ENCODE results near the gene COL27A1. TPM values are rescaled to one million over a fixed set of nuclear protein-coding genes. Genes with fewer than 3 reads are reported as not detected.
A peak's percentile ranks its signal among the peaks of the same experiment; 100 is the strongest.

Gene COL27A1
- polyA plus RNA-seq, 3 donors from 2014 or later: not detected

DNA sequence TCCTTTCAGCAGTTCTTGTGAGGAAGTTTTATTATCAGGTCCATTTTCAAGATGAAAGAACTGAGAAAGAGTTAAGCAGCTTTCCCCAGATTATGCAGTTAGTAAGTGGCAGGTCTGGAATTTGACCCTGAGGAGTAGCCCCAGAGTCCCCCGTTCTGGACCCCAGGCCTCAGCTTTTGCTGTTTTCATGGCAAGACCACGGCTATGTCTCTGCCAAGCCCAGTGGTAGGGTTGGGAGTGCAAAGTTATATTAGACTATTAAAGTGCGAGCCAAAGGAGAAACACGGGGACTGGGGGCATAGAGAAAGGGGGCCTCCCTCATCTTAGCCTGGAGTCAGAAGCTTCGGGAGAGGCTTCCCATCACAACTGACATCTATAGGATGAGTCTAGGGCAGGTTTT, 148.2 kb downstream of the COL27A1 start:
- H3K27ac Mint-ChIP-seq: no peak overlapping the region

DNA sequence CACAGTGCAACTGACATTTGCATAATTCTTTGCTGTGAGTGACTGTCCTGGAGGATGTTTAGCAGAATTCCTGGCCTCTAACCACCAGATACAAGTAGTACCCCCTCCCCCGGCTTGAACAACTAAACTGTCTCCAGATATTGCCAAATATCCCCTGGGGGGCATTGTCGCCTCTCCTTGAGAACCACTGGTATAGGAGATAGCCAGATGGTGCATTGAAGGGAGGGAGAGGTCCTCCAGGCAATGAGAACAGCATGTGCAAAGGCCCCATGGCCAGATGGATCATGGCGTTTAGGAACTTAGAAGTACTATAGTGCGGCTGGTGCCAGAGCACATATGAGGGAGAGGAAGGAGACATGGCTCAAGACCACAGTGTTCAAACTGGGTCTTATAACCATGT, 148.6 kb downstream of the COL27A1 start:
- no peaks in the 10 kb centered on the region for H3K9me3 Mint-ChIP-seq
- DNase-seq: no peak
- H3K36me3 Mint-ChIP-seq: no peaks in the 10 kb centered on the region
- H3K4me3 Mint-ChIP-seq: no peak overlapping the region
- H3K4me1 Mint-ChIP-seq: peaks cover 0 to 2% of the 10 kb centered on the region in 2 donors
- H3K27me3 Mint-ChIP-seq (ENCODE audit: low read depth in 3 of 3): peaks cover 0 to 6% (median 0%) of the 10 kb centered on the region in 3 donors
- no peak overlapping the region for H3K27ac Mint-ChIP-seq

More for the DNA sequence above, 148.2 kb downstream of the COL27A1 start:
- Mint-ChIP-seq H3K4me1 (peaks cover 0 to 2% of the 10 kb centered on the region in 2 donors), H3K36me3 (no peaks in the 10 kb centered on the region), H3K4me3 (no peak overlapping the region), H3K9me3 (no peaks in the 10 kb centered on the region), H3K27me3 (ENCODE audit: low read depth in 3 of 3) (peaks cover 0 to 6% (median 0%) of the 10 kb centered on the region in 3 donors)
- no peak for DNase-seq

DNA sequence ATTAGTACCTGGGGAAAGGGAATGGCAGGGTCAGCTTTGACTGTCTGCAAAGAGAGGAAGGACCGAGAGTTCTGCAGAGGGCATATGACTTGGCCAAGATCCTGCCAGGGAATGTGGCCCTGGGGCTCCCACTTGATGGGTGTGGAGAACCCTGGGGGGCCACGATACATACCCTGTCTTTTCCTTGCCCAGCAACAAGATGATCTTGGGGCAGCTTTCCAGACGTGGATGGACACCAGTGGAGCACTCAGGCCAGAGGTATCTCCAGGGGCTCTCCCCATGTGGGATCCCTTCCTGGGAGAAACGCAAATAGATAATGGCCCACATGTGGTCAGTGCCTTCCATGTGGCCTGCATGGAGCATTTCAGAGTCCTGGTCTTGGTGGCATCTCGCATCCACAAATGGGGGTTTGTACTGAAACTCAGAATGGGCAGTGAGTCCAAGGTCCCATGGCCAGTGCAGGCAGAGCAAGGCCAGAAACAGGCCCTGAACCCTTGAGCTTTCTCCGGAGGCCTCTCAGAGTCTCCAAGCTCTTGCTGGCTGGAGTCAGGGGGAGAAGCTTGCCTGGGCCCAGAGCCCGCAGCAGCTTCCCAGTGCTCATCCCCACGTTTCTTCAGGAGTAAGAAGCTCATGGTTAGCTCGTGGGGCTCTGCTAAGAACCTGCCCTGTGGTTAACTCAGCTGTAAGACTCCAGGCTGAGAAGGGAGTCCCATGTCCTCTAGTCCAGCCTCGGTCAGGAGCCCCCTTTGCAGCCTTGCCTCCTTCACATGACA, 149.3 kb downstream of the COL27A1 start:
- Mint-ChIP-seq H3K4me1 (peaks cover 0 to 2% of the 10 kb centered on the region in 2 donors), H3K27ac (no peak overlapping the region)
- no peak for DNase-seq

DNA sequence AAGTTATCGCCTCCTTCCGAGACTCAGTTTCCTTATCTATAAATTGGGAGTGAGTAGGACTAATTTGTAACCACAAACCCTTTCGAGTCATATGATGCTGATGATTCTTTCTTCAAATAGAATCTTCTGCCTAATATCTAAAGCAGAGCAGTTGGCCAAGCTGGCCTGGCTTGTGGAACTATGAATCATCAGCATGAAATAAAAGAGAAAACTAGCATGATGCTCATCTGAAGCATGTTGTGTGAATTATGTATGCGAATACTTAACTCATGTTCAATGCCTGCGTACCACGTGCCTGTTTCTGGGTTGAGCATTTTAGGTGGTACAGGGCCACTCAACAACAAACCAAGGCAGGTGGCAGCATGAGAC, 152.5 kb downstream of the COL27A1 start:
- peaks cover 0 to 2% of the 10 kb centered on the region in 2 donors for H3K4me1 Mint-ChIP-seq
- peaks cover 0 to 8% (median 0%) of the 10 kb centered on the region in 3 donors for H3K27me3 Mint-ChIP-seq (ENCODE audit: low read depth in 3 of 3)
- H3K4me3 Mint-ChIP-seq: no peak overlapping the region
- H3K9me3 Mint-ChIP-seq: no peaks in the 10 kb centered on the region
- no peak overlapping the region for H3K27ac Mint-ChIP-seq
- no peaks in the 10 kb centered on the region for H3K36me3 Mint-ChIP-seq
- no peak for DNase-seq

More for the DNA sequence above, 149.3 kb downstream of the COL27A1 start:
- Mint-ChIP-seq H3K4me3 (no peak overlapping the region), H3K36me3 (no peaks in the 10 kb centered on the region), H3K9me3 (no peaks in the 10 kb centered on the region), H3K27me3 (ENCODE audit: low read depth in 3 of 3) (peaks cover 0 to 6% (median 0%) of the 10 kb centered on the region in 3 donors)

DNA sequence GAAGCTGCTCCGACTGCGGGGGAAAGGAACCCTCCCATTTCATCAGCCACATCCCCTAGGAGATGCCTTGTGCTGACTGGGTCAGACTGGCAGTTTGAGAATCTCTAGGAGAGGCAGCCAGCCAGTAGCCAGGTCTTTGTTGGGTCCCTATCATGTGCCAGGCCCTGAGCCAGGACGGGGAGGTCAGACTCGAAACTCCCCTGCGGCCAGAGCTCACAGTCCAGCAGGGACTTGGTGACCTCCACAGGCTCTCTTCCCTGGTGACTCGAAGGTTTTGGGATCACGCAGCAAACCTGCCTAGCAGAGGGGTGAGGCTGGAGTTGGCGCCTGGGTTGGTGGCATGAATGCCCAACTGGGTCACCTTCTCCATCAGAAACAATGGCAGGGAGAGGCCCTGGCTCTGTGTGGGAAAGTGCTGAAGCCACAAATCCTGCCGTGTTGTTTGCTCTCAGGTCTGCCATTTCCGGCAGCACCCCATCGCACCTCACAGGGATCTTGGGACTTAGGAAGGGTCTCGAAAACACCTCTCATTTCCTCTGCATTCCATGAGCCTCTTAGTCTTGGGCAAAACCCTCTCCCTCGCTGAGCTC, 153.1 kb downstream of the COL27A1 start:
- DNase-seq: no peak
- Mint-ChIP-seq H3K4me3 (no peak overlapping the region), H3K9me3 (no peaks in the 10 kb centered on the region), H3K4me1 (peaks cover 0 to 2% of the 10 kb centered on the region in 2 donors), H3K36me3 (no peaks in the 10 kb centered on the region), H3K27ac (no peak overlapping the region), H3K27me3 (ENCODE audit: low read depth in 3 of 3) (peaks cover 0 to 8% (median 0%) of the 10 kb centered on the region in 3 donors)

DNA sequence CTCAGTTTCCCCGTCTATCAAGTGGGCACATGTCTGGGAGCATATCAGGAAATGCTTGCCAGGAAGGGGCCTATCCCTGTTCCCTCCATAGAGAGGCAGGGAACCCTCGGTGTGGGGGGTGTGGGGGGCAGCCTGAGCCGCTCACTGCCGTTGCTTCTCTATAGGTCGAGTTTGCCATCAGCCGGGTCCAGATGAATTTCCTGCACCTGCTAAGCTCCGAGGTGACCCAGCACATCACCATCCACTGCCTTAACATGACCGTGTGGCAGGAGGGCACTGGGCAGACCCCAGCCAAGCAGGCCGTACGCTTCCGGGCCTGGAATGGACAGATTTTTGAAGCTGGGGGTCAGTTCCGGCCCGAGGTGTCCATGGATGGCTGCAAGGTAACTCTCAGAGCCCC, 153.8 kb downstream of the COL27A1 start:
- Mint-ChIP-seq H3K4me1 (peaks cover 0 to 2% of the 10 kb centered on the region in 2 donors), H3K27ac (no peak overlapping the region), H3K9me3 (no peaks in the 10 kb centered on the region), H3K27me3 (ENCODE audit: low read depth in 3 of 3) (peaks cover 0 to 6% (median 0%) of the 10 kb centered on the region in 3 donors), H3K36me3 (no peaks in the 10 kb centered on the region), H3K4me3 (no peak overlapping the region)
- DNase-seq: no peak

DNA sequence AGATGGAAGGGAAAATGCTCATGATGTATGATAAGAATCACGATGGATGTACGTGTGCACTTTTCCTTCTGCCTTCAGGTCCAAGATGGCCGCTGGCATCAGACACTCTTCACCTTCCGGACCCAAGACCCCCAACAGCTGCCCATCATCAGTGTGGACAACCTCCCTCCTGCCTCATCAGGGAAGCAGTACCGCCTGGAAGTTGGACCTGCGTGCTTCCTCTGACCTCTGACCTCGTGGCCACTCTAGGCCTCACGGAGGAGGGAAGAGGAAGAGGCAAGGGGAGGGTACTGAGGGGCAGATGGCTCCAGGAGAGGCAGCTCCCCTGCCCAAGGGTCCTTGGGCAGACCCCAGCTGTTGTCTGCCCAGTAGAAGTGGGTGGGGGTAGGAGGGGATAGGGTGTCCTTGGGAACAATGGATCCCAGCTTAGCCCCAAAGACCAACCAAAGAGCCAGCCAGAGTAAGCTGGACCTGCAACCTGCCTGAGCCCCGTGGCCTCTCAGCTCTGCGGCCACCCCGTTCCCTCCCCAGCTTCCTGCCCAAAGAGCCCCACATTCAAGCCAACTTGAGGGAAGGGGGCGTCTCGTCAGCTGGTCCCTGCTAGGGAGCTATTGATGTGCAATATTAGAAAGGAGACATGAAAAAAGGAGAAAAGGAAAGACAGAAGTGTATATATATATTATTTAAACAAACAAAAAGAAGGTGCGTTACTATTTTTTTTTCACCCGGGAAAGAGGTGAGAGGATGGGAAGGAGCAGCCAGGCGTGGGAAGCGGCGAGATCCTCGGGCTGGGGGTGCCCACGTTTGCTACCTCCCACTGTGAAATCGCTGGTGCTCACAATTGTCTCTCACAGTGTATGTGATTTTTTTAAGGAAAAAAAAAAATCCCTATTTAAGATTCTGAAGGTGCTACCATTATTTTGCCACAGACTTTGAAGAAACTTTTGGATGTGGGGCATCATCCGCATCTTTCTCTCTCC, 155.4 kb downstream of the COL27A1 start:
- H3K4me3 Mint-ChIP-seq: no peak overlapping the region
- H3K27me3 Mint-ChIP-seq (ENCODE audit: low read depth in 3 of 3): peaks cover 0 to 3% (median 0%) of the 10 kb centered on the region in 3 donors
- no peak for DNase-seq
- H3K9me3 Mint-ChIP-seq: no peaks in the 10 kb centered on the region
- H3K27ac Mint-ChIP-seq: no peak overlapping the region
- H3K4me1 Mint-ChIP-seq: no peaks in the 10 kb centered on the region
- H3K36me3 Mint-ChIP-seq: no peaks in the 10 kb centered on the region

DNA sequence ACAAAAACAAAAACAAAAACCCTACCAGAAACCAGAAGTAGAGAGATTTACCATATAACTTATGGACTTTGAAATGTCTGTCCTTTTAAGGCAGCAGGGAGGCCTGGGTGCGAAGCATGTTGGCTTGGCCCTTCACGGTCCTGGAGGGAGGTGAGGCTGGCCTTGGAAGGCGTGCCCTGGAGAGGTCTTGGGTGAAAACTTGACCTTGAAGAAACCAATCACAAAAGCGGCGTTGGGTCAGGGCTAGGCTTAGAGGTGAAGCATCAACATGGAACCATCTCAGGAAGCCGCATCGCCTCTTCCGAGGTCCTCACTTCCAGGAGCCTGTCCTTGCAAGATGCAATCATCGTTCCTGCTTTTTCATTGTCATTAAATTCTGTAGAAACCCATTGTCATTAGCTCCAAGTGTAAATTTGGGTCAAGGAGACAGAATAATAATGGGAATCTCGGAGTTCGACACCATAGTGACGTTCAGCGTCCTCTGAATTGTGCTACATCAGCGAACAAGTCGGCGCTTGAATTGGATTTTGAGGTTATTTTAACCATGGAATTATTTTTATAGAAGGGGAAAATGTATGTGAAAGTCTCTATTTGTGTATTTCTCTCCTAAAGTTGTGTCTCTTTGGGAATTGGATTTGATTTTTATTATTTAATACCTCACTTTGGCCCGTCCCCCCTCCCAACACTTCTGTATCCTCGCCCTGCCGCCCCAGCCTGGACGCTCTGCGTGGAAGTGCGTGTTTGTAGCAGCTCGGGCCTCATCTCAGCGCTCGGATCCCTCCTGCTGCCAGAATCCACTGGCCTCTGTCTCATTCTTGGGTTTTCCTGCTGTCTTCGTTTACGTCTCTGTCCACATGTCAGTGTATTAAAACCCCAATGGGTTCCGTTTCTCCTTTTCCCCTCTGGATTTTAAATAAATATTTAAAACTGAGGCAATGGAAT, 156.5 kb downstream of the COL27A1 start:
- no peak overlapping the region for H3K27ac Mint-ChIP-seq
- H3K4me1 Mint-ChIP-seq: no peaks in the 10 kb centered on the region
- H3K27me3 Mint-ChIP-seq (ENCODE audit: low read depth in 3 of 3): peaks cover 0 to 2% (median 0%) of the 10 kb centered on the region in 3 donors
- DNase-seq: no peak
- H3K4me3 Mint-ChIP-seq: no peak overlapping the region
- no peaks in the 10 kb centered on the region for H3K9me3 Mint-ChIP-seq
- no peaks in the 10 kb centered on the region for H3K36me3 Mint-ChIP-seq

DNA sequence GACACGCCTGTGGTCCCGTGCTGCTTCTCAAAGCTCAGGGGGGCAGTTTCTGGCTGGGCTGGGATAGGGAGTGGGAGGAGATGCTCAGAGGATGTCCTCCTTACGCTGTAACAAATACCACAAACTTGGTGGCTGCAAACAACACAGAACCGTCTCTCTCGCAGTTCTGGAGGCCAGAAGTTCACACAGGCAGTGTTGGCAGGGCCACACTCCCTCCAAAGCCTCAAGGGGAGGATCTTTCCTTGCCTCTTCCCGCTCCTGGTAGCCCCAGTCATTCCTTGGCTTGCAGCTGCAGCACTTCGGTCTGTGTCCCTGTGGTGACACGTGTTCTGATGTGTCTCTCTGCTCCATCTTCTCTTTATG, 157.2 kb downstream of the COL27A1 start:
- no peak overlapping the region for H3K4me3 Mint-ChIP-seq
- H3K27me3 Mint-ChIP-seq (ENCODE audit: low read depth in 3 of 3): peaks cover 0 to 2% (median 0%) of the 10 kb centered on the region in 3 donors
- no peaks in the 10 kb centered on the region for H3K9me3 Mint-ChIP-seq
- H3K27ac Mint-ChIP-seq: no peak overlapping the region
- no peaks in the 10 kb centered on the region for H3K36me3 Mint-ChIP-seq
- no peaks in the 10 kb centered on the region for H3K4me1 Mint-ChIP-seq
- no peak for DNase-seq

DNA sequence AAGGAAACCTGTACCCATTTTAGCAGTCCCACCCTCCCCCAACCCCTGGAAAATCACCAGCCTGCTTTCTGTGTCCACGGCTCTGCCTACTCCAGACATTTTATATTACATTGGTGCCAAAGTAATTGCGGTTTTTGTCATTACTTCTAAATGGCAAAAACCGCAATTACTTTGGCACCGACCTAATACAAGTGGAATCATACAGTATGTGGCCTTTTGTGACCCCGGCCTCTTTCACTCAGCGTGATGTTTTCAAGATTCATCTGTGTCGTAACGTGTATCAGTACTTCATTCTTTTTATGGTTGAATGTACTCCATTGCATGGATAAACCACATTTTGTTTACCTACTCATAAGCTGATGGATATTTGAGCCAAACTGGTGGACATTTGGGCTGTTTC, 157.8 kb downstream of the COL27A1 start:
- Mint-ChIP-seq H3K4me1 (no peaks in the 10 kb centered on the region), H3K27ac (no peak overlapping the region), H3K36me3 (no peaks in the 10 kb centered on the region), H3K9me3 (no peaks in the 10 kb centered on the region), H3K27me3 (ENCODE audit: low read depth in 3 of 3) (peaks cover 0 to 4% (median 0%) of the 10 kb centered on the region in 3 donors), H3K4me3 (no peak overlapping the region)
- DNase-seq: no peak

DNA sequence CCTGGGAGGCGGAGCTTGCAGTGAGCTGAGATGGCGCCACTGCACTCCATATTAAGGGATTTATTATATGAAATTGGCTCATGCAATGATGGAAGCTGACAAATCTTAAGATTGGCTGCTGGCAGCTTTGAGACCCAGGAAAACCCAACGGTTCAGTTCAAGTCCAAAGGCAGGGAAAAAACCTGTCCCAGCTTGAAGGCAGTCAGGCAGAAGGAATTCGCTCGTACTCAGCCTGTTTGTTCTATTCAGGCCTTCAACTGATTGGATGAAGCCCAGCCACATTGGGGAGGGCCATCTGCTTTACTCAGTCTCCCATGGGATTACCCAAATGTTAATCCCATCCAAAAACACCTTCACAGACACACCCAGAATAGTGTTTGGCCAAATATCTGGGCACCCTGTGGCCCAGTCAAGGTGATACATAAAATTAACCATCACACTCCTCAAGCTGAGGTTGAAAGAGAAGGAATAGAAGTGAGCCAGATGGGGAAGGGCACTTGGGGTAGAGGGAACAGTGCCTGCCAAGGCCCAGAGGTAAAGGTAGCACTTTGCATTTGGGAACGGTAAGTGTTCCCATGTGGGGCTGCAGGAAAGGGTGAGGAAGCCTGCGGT, 159.0 kb downstream of the COL27A1 start:
- no peak for DNase-seq
- Mint-ChIP-seq H3K27me3 (ENCODE audit: low read depth in 3 of 3) (peaks cover 0 to 7% (median 0%) of the 10 kb centered on the region in 3 donors), H3K9me3 (no peaks in the 10 kb centered on the region), H3K4me3 (no peak overlapping the region), H3K27ac (peak overlapping the region in 1 of 6 donors; percentile 24), H3K36me3 (no peaks in the 10 kb centered on the region), H3K4me1 (no peaks in the 10 kb centered on the region)

DNA sequence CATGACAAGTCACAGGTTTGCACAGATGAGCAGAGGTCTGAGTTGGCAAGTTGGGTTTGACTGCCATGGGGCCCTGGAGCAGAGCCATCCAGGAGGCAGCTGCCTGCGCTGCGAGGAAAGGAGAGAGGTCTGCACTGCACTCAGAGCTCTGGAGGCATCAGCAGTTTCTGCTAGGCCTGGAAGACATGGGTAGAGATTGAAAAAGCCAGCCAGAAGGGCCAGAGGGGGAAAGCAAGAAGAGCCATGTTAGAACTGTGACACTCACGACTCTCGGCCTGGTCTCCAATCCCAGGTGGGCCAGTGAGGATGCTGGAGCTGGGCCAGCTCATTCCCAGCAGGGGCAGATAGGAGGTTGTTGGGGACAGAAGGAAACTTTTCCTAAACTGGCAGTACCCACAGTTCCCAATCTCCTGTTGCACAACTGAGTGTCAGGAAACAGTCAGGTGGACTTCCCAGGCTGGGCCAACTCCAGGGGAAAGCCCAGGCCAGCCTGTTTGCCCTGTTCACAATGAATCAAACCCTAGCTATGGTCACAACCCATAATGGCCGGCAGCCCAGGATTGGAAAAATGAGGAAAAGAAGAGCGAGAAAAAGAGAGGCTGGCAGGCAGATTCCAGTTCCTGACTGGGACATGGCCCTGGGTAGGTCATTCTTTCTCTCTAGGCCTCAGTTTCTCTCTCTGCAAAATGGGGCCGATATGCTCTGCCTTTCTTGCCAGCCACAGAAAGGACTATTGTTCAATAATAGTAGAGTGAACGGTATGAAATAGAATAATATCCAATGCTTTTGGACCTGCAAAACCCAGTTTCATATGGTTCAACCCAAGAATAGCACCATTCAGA, 159.8 kb downstream of the COL27A1 start:
- no peak overlapping the region for H3K4me3 Mint-ChIP-seq
- H3K9me3 Mint-ChIP-seq: no peaks in the 10 kb centered on the region
- H3K4me1 Mint-ChIP-seq: no peaks in the 10 kb centered on the region
- H3K36me3 Mint-ChIP-seq: no peaks in the 10 kb centered on the region
- no peak for DNase-seq
- H3K27ac Mint-ChIP-seq: peak overlapping the region in 1 of 6 donors; percentile 46
- H3K27me3 Mint-ChIP-seq (ENCODE audit: low read depth in 3 of 3): peaks cover 0 to 7% (median 0%) of the 10 kb centered on the region in 3 donors

Measured in immature natural killer cell (primary cell).